Right ventricle myocardium inferior (tissue), 1 donor: ENCODE measurements around the gene SDCBP2. TPM values are rescaled to one million over a fixed set of nuclear protein-coding genes. Genes with fewer than 3 reads are reported as not detected.

ENCODE experiments used
- ATAC-seq: fragments of 200-7000 bp; cut with Tn5 transposase; one replicate; pipeline ENCODE4 v1.9.1; 2020; ENCODE audit warnings: mild to moderate bottlenecking, moderate library complexity
- DNase-seq: peaks from one replicate; pipeline ENCODE4 v3.0.0; 2021; ENCODE audit errors: missing footprints
- intact Hi-C: fragments of 100-400 bp; cut with DNase I; formaldehyde crosslinking; loops from one replicate; pipeline ENCODE4 v1.11.0; 2022
- total RNA-seq: library from RNA; stranded (reverse); fragmentation: NEBNext Ultra II Directional; extraction: Animal tissue kit (Norgen Biotek cat#: 25700); gene quantifications from one replicate; pipeline ENCODE4 v1.2.1, GENCODE V29; 2021
- donor health status: DM: no; HTN: yes; CAD: no; lungs with severe emphysema.

SDCBP2 gene
- total RNA-seq, 1 donor from 2014 or later, result 1.2 TPM

GRCh38 chr20:1334370-1334731 lies 5.4 kb upstream of the SDCBP2 start:
- ATAC-seq (no peak), DNase-seq (no peak)
- intact Hi-C loops, result no loop called here

DNA sequence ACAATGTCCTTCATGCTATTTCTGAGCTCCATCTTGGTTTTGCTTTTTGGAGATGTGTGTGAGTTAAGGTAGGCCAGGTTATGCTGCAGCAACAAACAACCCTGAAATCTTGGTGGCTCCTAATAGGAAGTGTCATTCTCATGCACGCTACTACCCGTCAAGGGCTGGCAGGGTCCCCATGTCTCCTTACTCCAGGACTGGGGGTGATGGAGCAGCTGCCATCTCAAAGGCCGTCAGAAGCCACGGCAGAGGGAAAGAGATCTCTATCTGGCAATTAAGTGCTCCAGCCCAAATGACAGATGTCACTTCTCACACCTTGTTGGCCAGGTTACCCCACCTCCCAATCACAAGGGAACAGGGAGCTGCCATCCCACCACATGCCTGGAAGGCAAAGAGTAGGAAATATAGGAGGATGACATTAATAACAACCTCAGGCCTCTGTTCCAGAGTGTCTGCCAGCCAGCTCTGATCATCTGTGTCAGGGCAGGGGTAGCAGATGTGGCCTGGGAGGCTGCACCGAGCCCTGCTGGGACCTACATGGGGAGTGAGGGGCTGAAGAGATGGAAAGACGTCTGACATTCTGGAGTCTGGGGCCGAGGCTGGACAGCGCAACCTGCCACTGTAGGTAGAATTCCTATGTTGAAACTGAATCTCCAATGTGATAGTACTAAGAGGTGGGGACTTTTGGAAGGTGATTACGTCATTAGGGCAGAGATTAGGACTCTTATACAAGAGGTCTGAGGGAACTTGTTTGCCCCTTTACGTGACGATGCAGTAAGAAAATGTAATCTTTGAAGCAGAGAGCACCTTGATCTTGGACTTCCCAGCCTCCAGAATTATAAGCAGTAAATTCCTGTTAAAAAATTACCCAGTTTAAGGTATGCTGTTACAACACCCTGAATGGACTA lies 4.8 kb upstream of the SDCBP2 start:
- no peak for ATAC-seq
- intact Hi-C loops, result no loop called here
- no peak for DNase-seq

GRCh38 chr20:1332749-1333300 lies 3.9 kb upstream of the SDCBP2 start:
- intact Hi-C loops, result no loop called here
- DNase-seq, result no peak
- ATAC-seq, result no peak

GRCh38 chr20:1331801-1332453 lies 3.0 kb upstream of the SDCBP2 start:
- intact Hi-C loops, result no loop called here
- DNase-seq (no peak), ATAC-seq (no peak)

GRCh38 chr20:1331101-1331500 lies 2.2 kb upstream of the SDCBP2 start:
- DNase-seq (no peak), ATAC-seq (no peak)
- intact Hi-C loops, result no loop called here

DNA sequence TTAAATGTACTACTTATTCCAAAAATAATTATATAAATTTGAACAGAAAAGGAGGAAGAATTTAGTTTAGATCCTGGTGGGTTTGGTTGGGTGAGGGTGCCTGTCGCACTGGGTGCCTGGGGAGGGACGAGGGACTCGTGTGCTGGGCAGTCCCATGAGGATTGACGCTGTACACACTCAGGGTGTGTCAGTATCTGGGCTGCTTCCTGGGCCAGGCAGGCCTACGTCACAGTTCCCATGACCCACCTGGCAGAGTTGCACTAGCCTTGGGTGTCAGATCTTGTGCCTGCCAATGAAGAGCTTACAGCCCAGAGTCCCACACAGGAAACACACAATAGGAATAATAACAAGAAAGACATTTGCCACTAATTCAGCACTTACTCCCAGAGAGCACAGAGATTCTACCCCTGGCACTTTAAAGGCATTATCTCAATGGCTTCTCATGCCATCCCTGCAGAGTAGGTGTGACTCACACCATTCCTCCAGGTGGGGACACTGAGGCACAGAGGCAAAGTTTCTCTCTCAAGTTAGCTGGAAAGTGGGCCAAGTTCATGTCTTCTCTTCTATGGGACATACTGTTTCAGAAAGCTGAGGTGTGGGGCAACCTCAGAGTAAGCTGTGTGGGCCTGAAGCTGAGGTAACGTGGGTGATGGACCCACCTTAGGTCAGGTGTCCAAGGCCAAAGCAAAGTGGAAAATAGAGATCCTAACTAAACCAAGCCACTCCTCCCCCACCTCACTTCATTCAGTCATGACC lies 1.3 kb upstream of the SDCBP2 start:
- DNase-seq (no peak), ATAC-seq (peak; percentile 57)
- intact Hi-C loops, result no loop called here

- ATAC-seq (no peak), DNase-seq (no peak)
- intact Hi-C loops, result loop anchor here (5.0 kb wide), 1 partner anchor 139 kb away; the partner anchor contains the start of gene NSFL1C
These were observed 886 bp downstream of the SDCBP2 start for GRCh38 chr20:1327827-1328679.

DNA sequence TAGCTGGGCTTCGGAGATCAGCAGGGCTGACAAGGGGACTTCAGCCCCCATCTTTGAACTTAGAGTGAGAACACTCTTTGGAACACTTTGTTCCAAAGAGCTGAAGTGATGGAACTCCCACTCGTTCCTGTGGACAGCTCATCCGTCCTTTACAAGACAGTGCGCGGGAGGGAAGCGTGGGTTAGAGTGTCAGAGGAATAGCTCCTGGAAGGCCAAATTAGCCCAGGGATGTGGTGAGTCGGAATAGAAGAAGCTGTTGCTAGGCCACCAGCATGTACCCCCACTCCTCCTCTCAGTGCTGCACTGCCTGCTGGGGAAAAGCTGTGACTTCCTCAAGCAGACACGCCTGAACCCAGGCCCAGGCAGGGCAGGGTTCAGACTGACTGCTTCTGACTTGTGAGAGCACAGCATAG lies 1.7 kb downstream of the SDCBP2 start:
- DNase-seq, result no peak
- intact Hi-C loops, result loop anchor here (5.0 kb wide), 1 partner anchor 140 kb away; the partner anchor contains the start of gene NSFL1C
- ATAC-seq, result no peak

GRCh38 chr20:1326031-1326930 lies 2.7 kb downstream of the SDCBP2 start:
- DNase-seq, result no peak
- peak; percentile 29 for ATAC-seq
- intact Hi-C loops, result loop anchor here (5.0 kb wide), 1 partner anchor 141 kb away; the partner anchor contains the start of gene NSFL1C

DNA sequence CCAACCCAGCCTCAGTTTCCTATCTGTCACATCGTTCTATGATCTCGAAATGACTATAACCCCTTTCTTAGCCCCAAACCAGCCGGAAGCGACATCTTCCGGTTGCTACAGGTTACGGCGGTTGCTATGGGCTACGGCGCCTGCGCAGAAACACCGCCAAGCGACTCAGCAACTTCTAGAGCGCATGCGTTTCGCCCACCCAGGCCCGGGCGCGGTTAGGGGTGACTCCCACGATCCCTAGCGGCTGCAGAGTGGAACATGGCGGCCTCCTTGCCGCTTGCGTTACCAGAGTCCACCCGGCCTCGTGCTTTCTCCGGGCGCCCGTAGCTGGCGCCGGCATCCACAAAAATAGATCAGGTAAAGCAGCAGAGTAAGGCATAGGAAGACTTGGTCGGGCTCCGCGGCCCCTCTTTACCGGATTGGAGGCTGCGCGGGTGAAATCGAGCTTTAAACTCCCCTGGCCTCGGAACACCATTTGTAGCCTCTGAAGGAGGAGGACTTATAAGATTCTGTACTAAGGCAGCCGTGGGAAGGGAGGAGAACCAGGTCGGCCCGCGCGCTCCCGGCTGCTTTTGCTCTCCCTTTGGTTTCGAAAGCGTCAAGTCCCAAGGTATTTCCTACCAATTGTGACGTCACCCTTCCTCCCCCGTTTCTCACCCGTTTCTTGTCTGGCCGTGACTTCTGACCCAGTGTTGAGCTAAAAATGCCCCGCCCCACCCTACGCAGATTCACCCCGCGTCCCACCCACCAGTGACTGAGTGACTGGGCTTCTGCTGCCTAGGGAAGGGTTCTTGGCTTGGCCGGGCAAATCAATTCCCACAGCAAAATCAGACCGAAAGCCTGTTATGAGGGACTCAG lies 3.5 kb downstream of the SDCBP2 start:
- intact Hi-C loops, result loop anchor here (2.0 to 5.0 kb wide), 2 partner anchors 67 to 142 kb away; partner anchors contain the start of genes FKBP1A and NSFL1C
- ATAC-seq (peak; percentile 95), DNase-seq (peak; percentile 99)

GRCh38 chr20:1324598-1325172 lies 4.3 kb downstream of the SDCBP2 start:
- intact Hi-C loops, result loop anchor here (2.0 to 5.0 kb wide), 2 partner anchors 68 to 143 kb away; partner anchors contain the start of genes FKBP1A and NSFL1C
- no peak for ATAC-seq

DNA sequence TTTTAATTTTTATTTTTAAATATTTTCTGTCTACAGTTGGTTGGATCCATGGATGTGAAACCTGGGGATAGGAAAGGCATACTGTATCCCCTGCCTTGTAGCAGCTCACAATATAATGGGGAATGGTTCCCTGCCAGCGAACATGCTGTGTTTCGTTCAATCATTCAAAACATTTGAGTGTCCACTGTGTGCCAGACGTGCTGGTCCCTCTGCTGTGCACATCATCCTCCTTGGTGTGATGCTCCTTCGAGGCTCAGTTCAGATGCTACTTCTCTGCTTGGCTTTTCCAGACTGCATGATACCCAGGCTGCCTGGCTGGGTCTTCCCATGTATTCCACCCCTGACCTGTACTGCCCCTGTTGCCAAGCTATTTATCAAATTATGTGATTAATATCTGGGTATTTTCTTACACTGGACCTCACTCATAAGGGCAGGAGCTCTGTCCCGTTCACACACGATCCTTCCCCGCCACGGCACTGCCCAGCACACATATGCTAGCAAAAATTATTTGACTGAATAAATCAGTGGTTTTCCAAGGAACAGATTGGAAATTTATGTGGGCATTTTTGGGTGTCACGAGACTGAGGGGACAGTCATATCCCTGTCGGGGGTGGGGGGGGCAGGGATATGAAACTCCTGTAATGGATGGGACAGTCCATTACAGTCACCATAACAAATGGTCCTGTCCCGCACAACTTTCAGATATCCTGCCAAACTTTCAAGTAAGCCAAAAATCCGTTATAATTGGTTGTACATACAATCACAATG lies 4.9 kb downstream of the SDCBP2 start:
- ATAC-seq (no peak), DNase-seq (no peak)
- intact Hi-C loops, result loop anchor here (2.0 kb wide), 1 partner anchor 69 kb away; the partner anchor contains the start of gene FKBP1A

More at GRCh38 chr20:1324598-1325172, 4.3 kb downstream of the SDCBP2 start:
- no peak for DNase-seq

DNA sequence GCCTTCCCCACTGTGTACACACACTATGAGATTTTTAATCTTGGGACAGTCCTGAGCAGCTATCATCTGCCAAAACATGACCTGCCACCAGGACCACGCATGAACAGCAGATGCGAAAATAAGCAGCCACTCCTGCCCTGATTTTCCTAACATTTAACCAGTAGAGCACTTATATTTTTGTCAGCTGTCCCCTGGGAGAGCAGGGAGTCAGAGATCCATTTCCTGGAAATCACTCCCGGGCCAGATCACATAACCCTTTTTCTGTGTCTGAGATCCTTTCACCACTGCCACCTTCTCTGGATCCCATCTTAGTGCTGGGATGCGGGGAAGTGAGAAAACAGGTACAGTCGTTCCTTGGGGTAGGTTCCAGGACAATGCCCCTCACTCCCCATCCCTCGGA lies 5.7 kb downstream of the SDCBP2 start:
- DNase-seq (no peak), ATAC-seq (no peak)
- intact Hi-C loops, result no loop called here

GRCh38 chr20:1322511-1323245 lies 6.3 kb downstream of the SDCBP2 start:
- DNase-seq, result no peak
- intact Hi-C loops, result no loop called here
- no peak for ATAC-seq

- ATAC-seq, result no peak
- intact Hi-C loops, result no loop called here
- DNase-seq, result no peak
These were observed 7.3 kb downstream of the SDCBP2 start for GRCh38 chr20:1321654-1321939.
